Activated T-cell treated with anti-CD3 and anti-CD28 coated beads for 4 hours (primary cell): ENCODE results near the gene RAB3IL1.
A peak's percentile ranks its signal among the peaks of the same experiment; 100 is the strongest.
"Not testable (repeated sequence)": the region's sequence is repeated elsewhere in the genome, so short reads cannot be mapped to it uniquely, and the experiment has no call there.

ENCODE experiments used
- DNase-seq: peaks from one replicate; pipeline ENCODE4 v3.0.0-alpha.2; 2020

The RAB3IL1 gene

GRCh38 chr11:61882879-61883278, 34.5 kb downstream of the RAB3IL1 start:
- no peak for DNase-seq

- DNase-seq: not testable (repeated sequence)
These were observed 35.1 kb downstream of the RAB3IL1 start for GRCh38 chr11:61882267-61882666.

GRCh38 chr11:61881397-61881796, 36.0 kb downstream of the RAB3IL1 start:
- DNase-seq: no peak

GRCh38 chr11:61880454-61880853, 36.9 kb downstream of the RAB3IL1 start:
- no peak for DNase-seq

GRCh38 chr11:61880031-61880430, 37.3 kb downstream of the RAB3IL1 start:
- DNase-seq: no peak

GRCh38 chr11:61879152-61879551, 38.2 kb downstream of the RAB3IL1 start:
- DNase-seq: no peak

- DNase-seq: no peak
These were observed 41.7 kb downstream of the RAB3IL1 start for GRCh38 chr11:61875698-61876097.

- no peak for DNase-seq
These were observed 42.5 kb downstream of the RAB3IL1 start for GRCh38 chr11:61874853-61875252.

GRCh38 chr11:61874377-61874809, 43.0 kb downstream of the RAB3IL1 start:
- DNase-seq: no peak

GRCh38 chr11:61873588-61874376, 43.6 kb downstream of the RAB3IL1 start:
- no peak for DNase-seq

GRCh38 chr11:61872935-61873565, 44.3 kb downstream of the RAB3IL1 start:
- no peak for DNase-seq

GRCh38 chr11:61871158-61871597, 46.2 kb downstream of the RAB3IL1 start:
- peak; percentile 30 for DNase-seq

- DNase-seq: no peak
These were observed 46.8 kb downstream of the RAB3IL1 start for GRCh38 chr11:61870541-61871031.

- DNase-seq: no peak
These were observed 47.5 kb downstream of the RAB3IL1 start for GRCh38 chr11:61869708-61870451.

GRCh38 chr11:61869429-61869707, 48.0 kb downstream of the RAB3IL1 start:
- DNase-seq: no peak

- no peak for DNase-seq
These were observed 48.6 kb downstream of the RAB3IL1 start for GRCh38 chr11:61868571-61869428.

GRCh38 chr11:61866958-61867343, 50.4 kb downstream of the RAB3IL1 start:
- DNase-seq: no peak

- no peak for DNase-seq
These were observed 51.0 kb downstream of the RAB3IL1 start for GRCh38 chr11:61866231-61866957.

GRCh38 chr11:61864814-61865775, 52.3 kb downstream of the RAB3IL1 start:
- DNase-seq: no peak

GRCh38 chr11:61863548-61864081, 53.8 kb downstream of the RAB3IL1 start:
- no peak for DNase-seq
